ENCODE results near the gene STXBP5L.
"Not testable (repeated sequence)": the region's sequence is repeated elsewhere in the genome, so short reads cannot be mapped to it uniquely, and the experiment has no call there.

The STXBP5L gene

GRCh38 chr3:121443456-121443855 lies 535.5 kb downstream of the STXBP5L start:
- Histone ChIP-seq H3K27ac (ENCODE audit: insufficient read depth, low read depth, low read length, poor library complexity, severe bottlenecking) (no peak overlapping the region), H3K27me3 (ENCODE audit: control insufficient read depth, insufficient read depth, low read length, poor library complexity, severe bottlenecking) (no peaks in the 10 kb centered on the region), H3K9me3 (ENCODE audit: control insufficient read depth, low read length) (no peaks in the 10 kb centered on the region), H3K4me3 (ENCODE audit: insufficient read depth, low read depth, low read length) (no peak overlapping the region), H3K36me3 (ENCODE audit: control insufficient read depth, insufficient read depth, low read length) (no peaks in the 10 kb centered on the region), H3K4me1 (ENCODE audit: control insufficient read depth, insufficient read depth, low read length) (no peaks in the 10 kb centered on the region)
- 94 to 97% methylated on average over 1 of the region's 1 CpG for WGBS, 2 experiments

DNA sequence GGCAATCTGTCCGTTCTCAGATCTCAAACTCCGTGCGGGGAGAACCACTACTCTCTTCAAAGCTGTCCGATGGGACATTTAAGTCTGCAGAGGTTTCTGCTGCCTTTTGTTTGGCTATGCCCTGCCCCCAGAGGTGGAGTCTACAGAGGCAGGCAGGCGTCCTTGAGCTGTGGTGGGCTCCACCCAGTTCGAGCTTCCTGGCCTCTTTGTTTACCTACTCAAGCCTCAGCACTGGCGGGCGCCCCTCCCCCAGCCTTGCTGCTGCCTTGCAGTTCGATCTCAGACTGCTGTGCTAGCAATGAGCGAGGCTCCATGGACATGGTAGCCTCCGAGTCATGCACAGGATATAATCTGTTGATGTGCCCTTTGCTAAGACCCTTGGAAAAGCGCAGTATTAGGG lies 543.7 kb downstream of the STXBP5L start:
- WGBS, 2 experiments = 90 to 93% methylated on average over 12 of the region's 12 CpGs
- not testable (repeated sequence) for H3K4me3 ChIP-seq (ENCODE audit: insufficient read depth, low read depth, low read length); H3K9me3 ChIP-seq (ENCODE audit: control insufficient read depth, low read length); H3K4me1 ChIP-seq (ENCODE audit: control insufficient read depth, insufficient read depth, low read length); H3K27me3 ChIP-seq (ENCODE audit: control insufficient read depth, insufficient read depth, low read length, poor library complexity, severe bottlenecking); H3K27ac ChIP-seq (ENCODE audit: insufficient read depth, low read depth, low read length, poor library complexity, severe bottlenecking); H3K36me3 ChIP-seq (ENCODE audit: control insufficient read depth, insufficient read depth, low read length)

GRCh38 chr3:121462565-121462964 lies 554.6 kb downstream of the STXBP5L start:
- Histone ChIP-seq H3K4me3 (ENCODE audit: insufficient read depth, low read depth, low read length) (no peak overlapping the region), H3K4me1 (ENCODE audit: control insufficient read depth, insufficient read depth, low read length) (no peaks in the 10 kb centered on the region), H3K27me3 (ENCODE audit: control insufficient read depth, insufficient read depth, low read length, poor library complexity, severe bottlenecking) (no peaks in the 10 kb centered on the region), H3K9me3 (ENCODE audit: control insufficient read depth, low read length) (no peaks in the 10 kb centered on the region), H3K27ac (ENCODE audit: insufficient read depth, low read depth, low read length, poor library complexity, severe bottlenecking) (no peak overlapping the region), H3K36me3 (ENCODE audit: control insufficient read depth, insufficient read depth, low read length) (peaks cover 14% of the 10 kb centered on the region)
- 94 to 100% methylated on average over 2 to 3 of the region's 3 CpGs for WGBS, 2 experiments

DNA sequence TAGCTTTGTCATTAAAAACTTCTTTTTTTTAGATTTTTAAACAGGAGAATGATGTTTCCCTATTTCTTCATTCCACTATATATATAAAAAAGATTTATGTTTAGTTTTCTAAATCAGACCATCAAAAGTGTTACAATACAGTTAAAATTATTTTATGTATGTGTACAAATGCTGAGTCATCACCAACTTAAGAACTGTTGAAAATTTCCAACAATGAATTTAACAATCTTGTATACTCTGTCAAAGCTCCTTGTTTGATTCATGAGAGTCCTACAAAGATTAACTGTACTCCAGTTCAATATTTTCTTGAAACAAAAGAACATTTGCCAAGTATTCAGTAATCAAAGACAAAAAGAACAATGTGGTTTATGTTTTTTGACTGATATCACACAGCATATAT lies 555.7 kb downstream of the STXBP5L start:
- Histone ChIP-seq H3K9me3 (ENCODE audit: control insufficient read depth, low read length) (no peaks in the 10 kb centered on the region), H3K4me3 (ENCODE audit: insufficient read depth, low read depth, low read length) (no peak overlapping the region), H3K27me3 (ENCODE audit: control insufficient read depth, insufficient read depth, low read length, poor library complexity, severe bottlenecking) (no peaks in the 10 kb centered on the region), H3K4me1 (ENCODE audit: control insufficient read depth, insufficient read depth, low read length) (no peaks in the 10 kb centered on the region), H3K36me3 (ENCODE audit: control insufficient read depth, insufficient read depth, low read length) (peaks cover 13% of the 10 kb centered on the region), H3K27ac (ENCODE audit: insufficient read depth, low read depth, low read length, poor library complexity, severe bottlenecking) (no peak overlapping the region)

DNA sequence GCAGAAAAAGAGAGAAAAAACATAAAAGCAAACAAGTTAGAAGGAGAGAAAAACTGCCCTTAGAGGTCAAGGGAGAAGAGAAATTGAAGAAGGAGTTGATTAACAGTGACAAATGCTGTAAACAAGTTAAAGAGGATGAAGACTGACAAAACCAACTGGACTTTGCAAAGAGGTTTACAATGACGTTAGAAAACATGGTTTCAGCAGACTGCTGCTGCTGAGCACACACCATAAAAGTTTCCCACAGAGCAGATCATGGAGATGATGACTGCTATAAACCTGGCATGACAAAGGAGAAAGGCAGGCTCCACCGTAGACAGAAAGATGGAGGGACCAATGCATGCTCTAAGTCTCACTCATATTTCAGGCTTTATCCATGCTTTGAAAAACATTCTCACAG lies 559.1 kb downstream of the STXBP5L start:
- Histone ChIP-seq H3K4me1 (ENCODE audit: control insufficient read depth, insufficient read depth, low read length) (no peaks in the 10 kb centered on the region), H3K27ac (ENCODE audit: insufficient read depth, low read depth, low read length, poor library complexity, severe bottlenecking) (no peak overlapping the region), H3K9me3 (ENCODE audit: control insufficient read depth, low read length) (no peaks in the 10 kb centered on the region), H3K4me3 (ENCODE audit: insufficient read depth, low read depth, low read length) (no peak overlapping the region), H3K36me3 (ENCODE audit: control insufficient read depth, insufficient read depth, low read length) (peaks cover 12% of the 10 kb centered on the region), H3K27me3 (ENCODE audit: control insufficient read depth, insufficient read depth, low read length, poor library complexity, severe bottlenecking) (no peaks in the 10 kb centered on the region)
- 87 to 91% methylated on average over 2 of the region's 2 CpGs for WGBS, 2 experiments

GRCh38 chr3:121473001-121473400 lies 565.0 kb downstream of the STXBP5L start:
- Histone ChIP-seq H3K4me1 (ENCODE audit: control insufficient read depth, insufficient read depth, low read length) (no peaks in the 10 kb centered on the region), H3K9me3 (ENCODE audit: control insufficient read depth, low read length) (no peaks in the 10 kb centered on the region), H3K36me3 (ENCODE audit: control insufficient read depth, insufficient read depth, low read length) (peaks cover 7% of the 10 kb centered on the region), H3K27ac (ENCODE audit: insufficient read depth, low read depth, low read length, poor library complexity, severe bottlenecking) (no peak overlapping the region), H3K27me3 (ENCODE audit: control insufficient read depth, insufficient read depth, low read length, poor library complexity, severe bottlenecking) (no peaks in the 10 kb centered on the region), H3K4me3 (ENCODE audit: insufficient read depth, low read depth, low read length) (no peak overlapping the region)
- WGBS, 2 experiments = 97 to 98% methylated on average over 2 of the region's 2 CpGs

Data from ectodermal cell (in vitro differentiated cells).